Measurements from ENCODE around the gene KLHL14. TPM values are rescaled to one million over a fixed set of nuclear protein-coding genes. Genes with fewer than 3 reads are reported as not detected.
"Not testable (repeated sequence)": the region's sequence is repeated elsewhere in the genome, so short reads cannot be mapped to it uniquely, and the experiment has no call there.

Gene KLHL14
- not detected in 2 replicates for total RNA-seq

- Mint-ChIP-seq H3K4me3 (no peak within 1 kb of the TSS), H3K27ac (no peak within 1 kb of the TSS), H3K27me3 (ENCODE audit: insufficient read depth) (peaks cover 43% of the 10 kb centered on the region), H3K36me3 (ENCODE audit: low read depth) (no peaks in the 10 kb centered on the region), H3K4me1 (ENCODE audit: low read depth) (no peaks in the 10 kb centered on the region), H3K9me3 (no peaks in the 10 kb centered on the region)
- intact Hi-C loops (cut with micrococcal nuclease) = no loop called here
- DNase-seq (ENCODE audit: low spot score) = no peak
Measured at GRCh38 chr18:32772581-32773381, at the start of gene KLHL14. Gene KLHL14 (minus strand): TSS chr18:32773023. CDS start chr18:32770591, 2,432 bp downstream.

- no peak for DNase-seq (ENCODE audit: low spot score)
- Mint-ChIP-seq H3K9me3 (no peaks in the 10 kb centered on the region), H3K4me3 (no peak overlapping the region), H3K27ac (no peak overlapping the region), H3K4me1 (ENCODE audit: low read depth) (no peaks in the 10 kb centered on the region), H3K36me3 (ENCODE audit: low read depth) (no peaks in the 10 kb centered on the region), H3K27me3 (ENCODE audit: insufficient read depth) (no peaks in the 10 kb centered on the region)
- intact Hi-C loops (cut with micrococcal nuclease) = no loop called here
Measured at GRCh38 chr18:32822197-32822596, 49.4 kb upstream of the KLHL14 start.

GRCh38 chr18:32815881-32816280 is 43.1 kb upstream of the KLHL14 start:
- Mint-ChIP-seq H3K27me3 (ENCODE audit: insufficient read depth) (no peaks in the 10 kb centered on the region), H3K4me3 (no peak overlapping the region), H3K9me3 (no peaks in the 10 kb centered on the region), H3K4me1 (ENCODE audit: low read depth) (no peaks in the 10 kb centered on the region), H3K27ac (no peak overlapping the region), H3K36me3 (ENCODE audit: low read depth) (no peaks in the 10 kb centered on the region)
- no peak for DNase-seq (ENCODE audit: low spot score)
- intact Hi-C loops (cut with micrococcal nuclease) = no loop called here

- DNase-seq (ENCODE audit: low spot score) = no peak
- intact Hi-C loops (cut with micrococcal nuclease) = no loop called here
- H3K36me3 Mint-ChIP-seq (ENCODE audit: low read depth) = no peaks in the 10 kb centered on the region
- H3K4me1 Mint-ChIP-seq (ENCODE audit: low read depth) = no peaks in the 10 kb centered on the region
- H3K27ac Mint-ChIP-seq = no peak overlapping the region
- no peak overlapping the region for H3K4me3 Mint-ChIP-seq
- H3K9me3 Mint-ChIP-seq = no peaks in the 10 kb centered on the region
- H3K27me3 Mint-ChIP-seq (ENCODE audit: insufficient read depth) = no peaks in the 10 kb centered on the region
Measured at GRCh38 chr18:32812342-32812741, 39.5 kb upstream of the KLHL14 start.

GRCh38 chr18:32810314-32810713 is 37.5 kb upstream of the KLHL14 start:
- Mint-ChIP-seq H3K4me1 (ENCODE audit: low read depth) (no peaks in the 10 kb centered on the region), H3K4me3 (no peak overlapping the region), H3K27me3 (ENCODE audit: insufficient read depth) (no peaks in the 10 kb centered on the region), H3K27ac (no peak overlapping the region), H3K9me3 (no peaks in the 10 kb centered on the region), H3K36me3 (ENCODE audit: low read depth) (no peaks in the 10 kb centered on the region)
- intact Hi-C loops (cut with micrococcal nuclease) = no loop called here
- DNase-seq (ENCODE audit: low spot score) = no peak

- no peaks in the 10 kb centered on the region for H3K4me1 Mint-ChIP-seq (ENCODE audit: low read depth)
- no peaks in the 10 kb centered on the region for H3K9me3 Mint-ChIP-seq
- H3K4me3 Mint-ChIP-seq = no peak overlapping the region
- H3K36me3 Mint-ChIP-seq (ENCODE audit: low read depth) = no peaks in the 10 kb centered on the region
- H3K27ac Mint-ChIP-seq = no peak overlapping the region
- no peaks in the 10 kb centered on the region for H3K27me3 Mint-ChIP-seq (ENCODE audit: insufficient read depth)
- no peak for DNase-seq (ENCODE audit: low spot score)
- intact Hi-C loops (cut with micrococcal nuclease) = no loop called here
Measured at GRCh38 chr18:32805354-32805753, 32.5 kb upstream of the KLHL14 start.

GRCh38 chr18:32804134-32804888 is 31.5 kb upstream of the KLHL14 start:
- no peaks in the 10 kb centered on the region for H3K4me1 Mint-ChIP-seq (ENCODE audit: low read depth)
- no peaks in the 10 kb centered on the region for H3K27me3 Mint-ChIP-seq (ENCODE audit: insufficient read depth)
- no peak overlapping the region for H3K27ac Mint-ChIP-seq
- intact Hi-C loops (cut with micrococcal nuclease) = no loop called here
- no peaks in the 10 kb centered on the region for H3K36me3 Mint-ChIP-seq (ENCODE audit: low read depth)
- DNase-seq (ENCODE audit: low spot score) = no peak
- H3K9me3 Mint-ChIP-seq = no peaks in the 10 kb centered on the region
- no peak overlapping the region for H3K4me3 Mint-ChIP-seq

GRCh38 chr18:32803568-32803967 is 30.7 kb upstream of the KLHL14 start:
- Mint-ChIP-seq H3K27me3 (ENCODE audit: insufficient read depth) (no peaks in the 10 kb centered on the region), H3K36me3 (ENCODE audit: low read depth) (no peaks in the 10 kb centered on the region), H3K4me3 (no peak overlapping the region), H3K4me1 (ENCODE audit: low read depth) (no peaks in the 10 kb centered on the region), H3K9me3 (no peaks in the 10 kb centered on the region), H3K27ac (no peak overlapping the region)
- DNase-seq (ENCODE audit: low spot score) = no peak
- intact Hi-C loops (cut with micrococcal nuclease) = no loop called here

- Mint-ChIP-seq H3K4me3 (no peak overlapping the region), H3K4me1 (ENCODE audit: low read depth) (no peaks in the 10 kb centered on the region), H3K9me3 (peaks cover 2% of the 10 kb centered on the region), H3K27ac (no peak overlapping the region), H3K27me3 (ENCODE audit: insufficient read depth) (no peaks in the 10 kb centered on the region), H3K36me3 (ENCODE audit: low read depth) (no peaks in the 10 kb centered on the region)
- intact Hi-C loops (cut with micrococcal nuclease) = no loop called here
- DNase-seq (ENCODE audit: low spot score) = no peak
Measured at GRCh38 chr18:32802591-32803451, 30.0 kb upstream of the KLHL14 start.

GRCh38 chr18:32801228-32801627 is 28.4 kb upstream of the KLHL14 start:
- Mint-ChIP-seq H3K4me1 (ENCODE audit: low read depth) (no peaks in the 10 kb centered on the region), H3K27ac (no peak overlapping the region), H3K36me3 (ENCODE audit: low read depth) (no peaks in the 10 kb centered on the region), H3K27me3 (ENCODE audit: insufficient read depth) (no peaks in the 10 kb centered on the region), H3K4me3 (no peak overlapping the region), H3K9me3 (peaks cover 9% of the 10 kb centered on the region)
- DNase-seq (ENCODE audit: low spot score) = no peak
- intact Hi-C loops (cut with micrococcal nuclease) = no loop called here

- intact Hi-C loops (cut with micrococcal nuclease) = no loop called here
- H3K27me3 Mint-ChIP-seq (ENCODE audit: insufficient read depth) = no peaks in the 10 kb centered on the region
- DNase-seq (ENCODE audit: low spot score) = no peak
Measured at GRCh38 chr18:32798209-32798960, 25.6 kb upstream of the KLHL14 start.

GRCh38 chr18:32794667-32795066 is 21.8 kb upstream of the KLHL14 start:
- H3K27me3 Mint-ChIP-seq (ENCODE audit: insufficient read depth); intact Hi-C loops (cut with micrococcal nuclease); H3K4me3 Mint-ChIP-seq; DNase-seq (ENCODE audit: low spot score); H3K36me3 Mint-ChIP-seq (ENCODE audit: low read depth); H3K4me1 Mint-ChIP-seq (ENCODE audit: low read depth); H3K27ac Mint-ChIP-seq: not testable (repeated sequence)
- H3K9me3 Mint-ChIP-seq = peaks cover 13% of the 10 kb centered on the region

More at GRCh38 chr18:32798209-32798960, 25.6 kb upstream of the KLHL14 start:
- no peak overlapping the region for H3K27ac Mint-ChIP-seq
- H3K9me3 Mint-ChIP-seq = peaks cover 13% of the 10 kb centered on the region
- no peak overlapping the region for H3K4me3 Mint-ChIP-seq
- no peaks in the 10 kb centered on the region for H3K36me3 Mint-ChIP-seq (ENCODE audit: low read depth)
- no peaks in the 10 kb centered on the region for H3K4me1 Mint-ChIP-seq (ENCODE audit: low read depth)
